ENCODE data around the gene MLPH. TPM values are rescaled to one million over a fixed set of nuclear protein-coding genes. Genes with fewer than 3 reads are reported as not detected.

The MLPH gene
- total and polyA plus RNA-seq, 2 of the 13 experiments (the other 11 are each of a cell fraction or from before 2014, with no cell fraction given) = 0.12 TPM; not detected in 1

GRCh38 chr2:237594514-237594871, 107.4 kb downstream of the MLPH start (continued):
- TF ChIP-seq PCBP1 (IDR thresholded peaks at IDR 0.05; ENCODE audit: borderline replicate concordance, low read depth, low read length) = no peak
- peak; percentile 23 for TF ChIP-seq FOSL2 (CRISPR knock-in tag; IDR thresholded peaks at IDR 0.05)
- 0 out of 2 replicates have a peak, but pooled peaks have one; percentile 10 for TF ChIP-seq SALL2 (CRISPR knock-in tag; IDR thresholded peaks at IDR 0.05)
- 0 out of 2 replicates have a peak, but pooled peaks have one; percentile 18 for TF ChIP-seq ZBTB2 (CRISPR knock-in tag; IDR thresholded peaks at IDR 0.05; ENCODE audit: low read depth)
- TF ChIP-seq SALL1 (CRISPR knock-in tag; IDR thresholded peaks at IDR 0.05) = peak; percentile 49
- peak; percentile 69 for TF ChIP-seq RARA (CRISPR knock-in tag; IDR thresholded peaks at IDR 0.05)
- peak; percentile 51 for TF ChIP-seq HNF4A (CRISPR knock-in tag; IDR thresholded peaks at IDR 0.05)
- TF ChIP-seq ZFX (CRISPR knock-in tag; IDR thresholded peaks at IDR 0.05; ENCODE audit: low read depth) = peak; percentile 76
- TF ChIP-seq, protein P1, sequence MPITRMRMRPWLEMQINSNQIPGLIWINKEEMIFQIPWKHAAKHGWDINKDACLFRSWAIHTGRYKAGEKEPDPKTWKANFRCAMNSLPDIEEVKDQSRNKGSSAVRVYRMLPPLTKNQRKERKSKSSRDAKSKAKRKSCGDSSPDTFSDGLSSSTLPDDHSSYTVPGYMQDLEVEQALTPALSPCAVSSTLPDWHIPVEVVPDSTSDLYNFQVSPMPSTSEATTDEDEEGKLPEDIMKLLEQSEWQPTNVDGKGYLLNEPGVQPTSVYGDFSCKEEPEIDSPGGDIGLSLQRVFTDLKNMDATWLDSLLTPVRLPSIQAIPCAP (CRISPR knock-in tag; IDR thresholded peaks at IDR 0.05; ENCODE audit: low read depth) = no peak
- no peak for TF ChIP-seq ATRX (CRISPR knock-in tag; IDR thresholded peaks at IDR 0.05; ENCODE audit: borderline replicate concordance)
- peak; percentile 86 for TF ChIP-seq PATZ1 (CRISPR knock-in tag; IDR thresholded peaks at IDR 0.05)
- peak; percentile 84; the same call in 1 of the 2 replicates for TF ChIP-seq PHF21A (CRISPR knock-in tag; IDR thresholded peaks at IDR 0.05)
- TF ChIP-seq MED8 (CRISPR knock-in tag; IDR thresholded peaks at IDR 0.05; ENCODE audit: insufficient replicate concordance) = peak; percentile 72
- 0 out of 2 replicates have a peak, but pooled peaks have one; percentile 14 for TF ChIP-seq MED13 (CRISPR knock-in tag; IDR thresholded peaks at IDR 0.05)
- TF ChIP-seq, protein P2, sequence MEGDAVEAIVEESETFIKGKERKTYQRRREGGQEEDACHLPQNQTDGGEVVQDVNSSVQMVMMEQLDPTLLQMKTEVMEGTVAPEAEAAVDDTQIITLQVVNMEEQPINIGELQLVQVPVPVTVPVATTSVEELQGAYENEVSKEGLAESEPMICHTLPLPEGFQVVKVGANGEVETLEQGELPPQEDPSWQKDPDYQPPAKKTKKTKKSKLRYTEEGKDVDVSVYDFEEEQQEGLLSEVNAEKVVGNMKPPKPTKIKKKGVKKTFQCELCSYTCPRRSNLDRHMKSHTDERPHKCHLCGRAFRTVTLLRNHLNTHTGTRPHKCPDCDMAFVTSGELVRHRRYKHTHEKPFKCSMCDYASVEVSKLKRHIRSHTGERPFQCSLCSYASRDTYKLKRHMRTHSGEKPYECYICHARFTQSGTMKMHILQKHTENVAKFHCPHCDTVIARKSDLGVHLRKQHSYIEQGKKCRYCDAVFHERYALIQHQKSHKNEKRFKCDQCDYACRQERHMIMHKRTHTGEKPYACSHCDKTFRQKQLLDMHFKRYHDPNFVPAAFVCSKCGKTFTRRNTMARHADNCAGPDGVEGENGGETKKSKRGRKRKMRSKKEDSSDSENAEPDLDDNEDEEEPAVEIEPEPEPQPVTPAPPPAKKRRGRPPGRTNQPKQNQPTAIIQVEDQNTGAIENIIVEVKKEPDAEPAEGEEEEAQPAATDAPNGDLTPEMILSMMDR (CRISPR knock-in tag; IDR thresholded peaks at IDR 0.05) = no peak; the same call in 1 of the 2 replicates
- peak; percentile 76 for TF ChIP-seq PAXIP1 (CRISPR knock-in tag; conservative IDR thresholded peaks at IDR 0.05)
- peak; percentile 88 for TF ChIP-seq MED1 (CRISPR knock-in tag; IDR thresholded peaks at IDR 0.05)
- no peak for TF ChIP-seq TMF1 (CRISPR knock-in tag; IDR thresholded peaks at IDR 0.05; ENCODE audit: low read depth)
- TF ChIP-seq ZNF501 (CRISPR knock-in tag; IDR thresholded peaks at IDR 0.05) = no peak
- peak; percentile 52; the same call in 1 of the 2 replicates for TF ChIP-seq YEATS2 (CRISPR knock-in tag; IDR thresholded peaks at IDR 0.05; ENCODE audit: borderline replicate concordance)
